ENCODE results near the gene LIME1.
A peak's percentile ranks its signal among the peaks of the same experiment; 100 is the strongest.

The LIME1 gene

GRCh38 chr20:63767886-63768285 lies 31.4 kb downstream of the LIME1 start:
- no peak overlapping the region for H3K4me3 ChIP-seq (ENCODE audit: low read length)
- DNase-seq (ENCODE audit: low read depth), result no peak
- no peak for TF ChIP-seq CTCF (IDR thresholded peaks at IDR 0.05; ENCODE audit: insufficient read depth, low read depth, low read length, missing control alignments)

- no peak for DNase-seq (ENCODE audit: low read depth)
Measured at GRCh38 chr20:63768591-63769515, 32.4 kb downstream of the LIME1 start.

GRCh38 chr20:63769891-63770474 lies 33.5 kb downstream of the LIME1 start:
- no peak overlapping the region for H3K4me3 ChIP-seq (ENCODE audit: low read length)
- TF ChIP-seq CTCF (IDR thresholded peaks at IDR 0.05; ENCODE audit: insufficient read depth, low read depth, low read length, missing control alignments), result no peak
- DNase-seq (ENCODE audit: low read depth), result no peak

More at GRCh38 chr20:63768591-63769515, 32.4 kb downstream of the LIME1 start:
- TF ChIP-seq CTCF (IDR thresholded peaks at IDR 0.05; ENCODE audit: insufficient read depth, low read depth, low read length, missing control alignments), result no peak
- no peak overlapping the region for H3K4me3 ChIP-seq (ENCODE audit: low read length)

- DNase-seq (ENCODE audit: low read depth), result no peak
- H3K4me3 ChIP-seq (ENCODE audit: low read length), result no peak overlapping the region
- TF ChIP-seq CTCF (IDR thresholded peaks at IDR 0.05; ENCODE audit: insufficient read depth, low read depth, low read length, missing control alignments), result no peak
Measured at GRCh38 chr20:63771046-63771707, 34.7 kb downstream of the LIME1 start.

GRCh38 chr20:63772781-63773518 lies 36.5 kb downstream of the LIME1 start:
- DNase-seq (ENCODE audit: low read depth), result peak; percentile 16
- TF ChIP-seq CTCF (IDR thresholded peaks at IDR 0.05; ENCODE audit: insufficient read depth, low read depth, low read length, missing control alignments), result no peak
- H3K4me3 ChIP-seq (ENCODE audit: low read length), result no peak overlapping the region

- no peak for TF ChIP-seq CTCF (IDR thresholded peaks at IDR 0.05; ENCODE audit: insufficient read depth, low read depth, low read length, missing control alignments)
- no peak for DNase-seq (ENCODE audit: low read depth)
- no peak overlapping the region for H3K4me3 ChIP-seq (ENCODE audit: low read length)
Measured at GRCh38 chr20:63773571-63774241, 37.2 kb downstream of the LIME1 start.

Measured in epithelial cell of esophagus (primary cell).